ENCODE data around the gene SGK1. TPM values are rescaled to one million over a fixed set of nuclear protein-coding genes. Genes with fewer than 3 reads are reported as not detected.
A peak's percentile ranks its signal among the peaks of the same experiment; 100 is the strongest.

SGK1 gene
- total and polyA plus RNA-seq, 2 donors (not counting 1 experiment from before 2014, with no cell fraction given) = 37.3 to 57.8 TPM

DNA sequence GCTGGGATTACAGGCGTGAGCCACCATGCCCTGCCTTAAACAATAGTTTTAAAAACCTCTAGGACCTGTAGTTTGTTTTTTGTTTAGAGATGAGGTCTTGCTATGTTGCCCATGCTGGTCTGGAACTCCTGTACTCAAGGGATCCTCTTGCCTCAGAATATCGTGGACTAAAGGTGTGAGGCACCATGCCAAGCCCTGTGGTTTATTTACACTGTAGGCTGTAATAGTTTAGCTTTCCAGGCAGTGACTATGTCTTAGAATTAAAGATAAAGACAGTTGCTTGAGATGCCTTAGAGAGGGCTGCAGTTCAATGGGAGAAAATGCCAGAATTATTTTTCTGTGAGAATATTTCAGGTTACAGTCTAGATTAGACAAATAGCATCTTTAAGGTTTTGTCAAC, 72.9 kb downstream of the SGK1 start:
- peaks cover 55% of the 10 kb centered on the region for H3K4me1 Mint-ChIP-seq
- intact Hi-C loops (cut with micrococcal nuclease) = loop anchor here (10.0 kb wide), 1 partner anchor 940 kb away; the partner anchor contains the start of gene MYB
- POLR2A ChIA-PET = no interaction called here

More for the DNA sequence above, 72.9 kb downstream of the SGK1 start:
- Histone ChIP-seq H3K27ac (ENCODE audit: low read length in 2 of 2) (peak overlapping the region; percentile 80 to 87), H2AFZ (ENCODE audit: insufficient read depth, low read depth, low read length, poor library complexity, severe bottlenecking) (peak overlapping the region; percentile 6), H3K36me3 (replicated peaks in 1 of 2; ENCODE audit: control extremely low read depth in 1 of 2, control insufficient read depth in 1 of 2, extremely low read depth in 1 of 2, insufficient read depth in 2 of 2, low read length in 1 of 2) (no peaks in the 10 kb centered on the region), H4K20me1 (ENCODE audit: control insufficient read depth, insufficient read depth, low read length, poor library complexity, severe bottlenecking) (no peaks in the 10 kb centered on the region), H3K4me1 (ENCODE audit: control insufficient read depth in 2 of 2, insufficient read depth in 2 of 2, low read length in 2 of 2) (peaks cover 61% of the 10 kb centered on the region in 2 donors), H3K79me2 (ENCODE audit: control insufficient read depth, insufficient read depth, low read length) (no peaks in the 10 kb centered on the region), H3K27me3 (replicated peaks in 1 of 4; ENCODE audit: control extremely low read depth in 1 of 4, control insufficient read depth in 3 of 4, insufficient read depth in 4 of 4, low read length in 3 of 4) (no peaks in the 10 kb centered on the region), H3K4me3 (ENCODE audit: control extremely low read depth in 1 of 5, extremely low read depth in 1 of 5, insufficient read depth in 1 of 5, low read depth in 2 of 5, low read length in 4 of 5) (no peak overlapping the region), H3K9ac (ENCODE audit: low read length) (no peak overlapping the region), H3K9me3 (ENCODE audit: control extremely low read depth in 1 of 3, control insufficient read depth in 2 of 3, insufficient read depth in 1 of 3, low read length in 2 of 3) (peaks cover 0 to 4% (median 0%) of the 10 kb centered on the region in 3 donors), H3K4me2 (replicated peaks; ENCODE audit: low read depth, low read length, poor library complexity, severe bottlenecking) (no peak overlapping the region)
- DNase-seq (no peak), ATAC-seq (ENCODE audit: low read depth) (no peak)
- TF ChIP-seq, protein P1, sequence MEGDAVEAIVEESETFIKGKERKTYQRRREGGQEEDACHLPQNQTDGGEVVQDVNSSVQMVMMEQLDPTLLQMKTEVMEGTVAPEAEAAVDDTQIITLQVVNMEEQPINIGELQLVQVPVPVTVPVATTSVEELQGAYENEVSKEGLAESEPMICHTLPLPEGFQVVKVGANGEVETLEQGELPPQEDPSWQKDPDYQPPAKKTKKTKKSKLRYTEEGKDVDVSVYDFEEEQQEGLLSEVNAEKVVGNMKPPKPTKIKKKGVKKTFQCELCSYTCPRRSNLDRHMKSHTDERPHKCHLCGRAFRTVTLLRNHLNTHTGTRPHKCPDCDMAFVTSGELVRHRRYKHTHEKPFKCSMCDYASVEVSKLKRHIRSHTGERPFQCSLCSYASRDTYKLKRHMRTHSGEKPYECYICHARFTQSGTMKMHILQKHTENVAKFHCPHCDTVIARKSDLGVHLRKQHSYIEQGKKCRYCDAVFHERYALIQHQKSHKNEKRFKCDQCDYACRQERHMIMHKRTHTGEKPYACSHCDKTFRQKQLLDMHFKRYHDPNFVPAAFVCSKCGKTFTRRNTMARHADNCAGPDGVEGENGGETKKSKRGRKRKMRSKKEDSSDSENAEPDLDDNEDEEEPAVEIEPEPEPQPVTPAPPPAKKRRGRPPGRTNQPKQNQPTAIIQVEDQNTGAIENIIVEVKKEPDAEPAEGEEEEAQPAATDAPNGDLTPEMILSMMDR (IDR thresholded peaks at IDR 0.05) = no peak
- no peak for TF ChIP-seq EZH2 (IDR thresholded peaks at IDR 0.05; ENCODE audit: borderline replicate concordance, insufficient read depth, low read depth, low read length, poor library complexity, severe bottlenecking)
- H3K27me3 Mint-ChIP-seq = no peaks in the 10 kb centered on the region
- H3K27ac Mint-ChIP-seq = peak overlapping the region; percentile 69
- 50% methylated on average over 1 of the region's 2 CpGs for WGBS (ENCODE audit: insufficient coverage)
- H3K9me3 Mint-ChIP-seq (ENCODE audit: insufficient read depth) = peaks cover 3% of the 10 kb centered on the region
- CTCF ChIA-PET = interaction anchor here (1.4 to 1.8 kb wide), 2 partner anchors 67 to 396 kb away, joined by 4 read pairs; no protein-coding TSS in a partner anchor
- H3K4me3 Mint-ChIP-seq = no peak overlapping the region
